Measurements from ENCODE around the gene EHD3. TPM values are rescaled to one million over a fixed set of nuclear protein-coding genes. Genes with fewer than 3 reads are reported as not detected.

The EHD3 gene
- total and polyA plus RNA-seq, 10 donors: 4.6 to 27.2 (median 14.2) TPM

DNA sequence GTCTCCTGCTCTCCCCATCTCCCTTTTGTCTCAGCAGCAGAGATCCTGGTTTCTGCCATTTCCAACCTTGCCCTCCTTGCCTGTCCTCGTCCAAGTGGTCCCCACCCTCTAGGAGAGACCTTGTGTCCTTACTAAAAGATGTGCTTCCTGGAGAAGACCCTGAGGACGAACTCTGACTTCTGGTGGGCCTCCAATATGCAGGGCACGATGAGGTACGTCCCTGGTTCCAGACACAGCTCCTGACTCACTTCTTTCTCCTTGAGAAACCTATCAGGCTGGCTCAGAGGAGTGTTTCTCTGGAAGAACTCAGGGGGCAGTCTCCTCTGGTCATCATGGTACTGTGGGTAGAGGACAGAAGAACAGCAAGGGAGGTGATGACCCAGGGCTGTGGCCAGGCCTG, 44.8 kb upstream of the EHD3 start:
- TF ChIP-seq, protein P1, sequence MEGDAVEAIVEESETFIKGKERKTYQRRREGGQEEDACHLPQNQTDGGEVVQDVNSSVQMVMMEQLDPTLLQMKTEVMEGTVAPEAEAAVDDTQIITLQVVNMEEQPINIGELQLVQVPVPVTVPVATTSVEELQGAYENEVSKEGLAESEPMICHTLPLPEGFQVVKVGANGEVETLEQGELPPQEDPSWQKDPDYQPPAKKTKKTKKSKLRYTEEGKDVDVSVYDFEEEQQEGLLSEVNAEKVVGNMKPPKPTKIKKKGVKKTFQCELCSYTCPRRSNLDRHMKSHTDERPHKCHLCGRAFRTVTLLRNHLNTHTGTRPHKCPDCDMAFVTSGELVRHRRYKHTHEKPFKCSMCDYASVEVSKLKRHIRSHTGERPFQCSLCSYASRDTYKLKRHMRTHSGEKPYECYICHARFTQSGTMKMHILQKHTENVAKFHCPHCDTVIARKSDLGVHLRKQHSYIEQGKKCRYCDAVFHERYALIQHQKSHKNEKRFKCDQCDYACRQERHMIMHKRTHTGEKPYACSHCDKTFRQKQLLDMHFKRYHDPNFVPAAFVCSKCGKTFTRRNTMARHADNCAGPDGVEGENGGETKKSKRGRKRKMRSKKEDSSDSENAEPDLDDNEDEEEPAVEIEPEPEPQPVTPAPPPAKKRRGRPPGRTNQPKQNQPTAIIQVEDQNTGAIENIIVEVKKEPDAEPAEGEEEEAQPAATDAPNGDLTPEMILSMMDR (IDR thresholded peaks at IDR 0.05 in 8 of 11, conservative IDR thresholded peaks at IDR 0.05 in 3 of 11): no peak
- TF ChIP-seq POLR2AphosphoS5 (IDR thresholded peaks at IDR 0.05) (no peak), POLR2A (IDR thresholded peaks at IDR 0.05) (no peak)
- DNase-seq: no peak
- 72 to 86% (median 83%) methylated on average over 4 of the region's 4 CpGs for WGBS, 5 donors

DNA sequence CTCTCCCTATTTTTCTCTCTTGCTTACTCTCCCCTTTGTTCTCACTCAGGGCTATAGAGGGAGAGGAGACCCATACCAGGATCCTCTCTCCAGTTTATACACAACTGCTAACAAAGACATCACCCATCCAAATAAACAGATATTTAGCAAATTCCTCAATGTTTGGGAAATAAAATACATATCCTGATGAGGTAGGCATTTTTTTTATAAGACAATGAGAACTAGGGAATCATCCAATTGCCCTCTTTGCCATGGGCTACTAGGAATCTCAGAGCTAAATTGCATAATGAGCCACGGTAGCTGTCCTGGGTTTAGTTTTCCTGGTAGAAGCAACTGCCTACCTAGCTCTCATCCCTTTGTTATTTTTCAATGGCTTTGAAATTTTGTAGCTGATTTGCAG, 43.8 kb upstream of the EHD3 start:
- TF ChIP-seq, protein P1 (IDR thresholded peaks at IDR 0.05 in 8 of 11, conservative IDR thresholded peaks at IDR 0.05 in 3 of 11): no peak
- TF ChIP-seq POLR2A (IDR thresholded peaks at IDR 0.05): no peak
- no peak for TF ChIP-seq POLR2AphosphoS5 (IDR thresholded peaks at IDR 0.05)
- DNase-seq: no peak
- WGBS, 5 donors: 79 to 95% (median 87%) methylated on average over 1 of the region's 1 CpG
- Histone ChIP-seq H3K9me3 (no peaks in the 10 kb centered on the region), H3K27ac (no peak overlapping the region), H3K27me3 (replicated peaks in 1 of 7) (no peaks in the 10 kb centered on the region), H3K36me3 (peaks cover 0 to 18% (median 0%) of the 10 kb centered on the region in 6 donors), H3K4me1 (no peaks in the 10 kb centered on the region), H3K4me3 (no peak overlapping the region)
- intact Hi-C loops (cut with DNase I; ENCODE audit: low total_unique reads): no loop called here

More for the DNA sequence above, 44.8 kb upstream of the EHD3 start:
- Histone ChIP-seq H3K27ac (no peak overlapping the region), H3K27me3 (replicated peaks in 1 of 7) (no peaks in the 10 kb centered on the region), H3K4me1 (no peaks in the 10 kb centered on the region), H3K4me3 (no peak overlapping the region), H3K36me3 (peaks cover 0 to 18% (median 0%) of the 10 kb centered on the region in 6 donors), H3K9me3 (no peaks in the 10 kb centered on the region)
- intact Hi-C loops (cut with DNase I; ENCODE audit: low total_unique reads): no loop called here

DNA sequence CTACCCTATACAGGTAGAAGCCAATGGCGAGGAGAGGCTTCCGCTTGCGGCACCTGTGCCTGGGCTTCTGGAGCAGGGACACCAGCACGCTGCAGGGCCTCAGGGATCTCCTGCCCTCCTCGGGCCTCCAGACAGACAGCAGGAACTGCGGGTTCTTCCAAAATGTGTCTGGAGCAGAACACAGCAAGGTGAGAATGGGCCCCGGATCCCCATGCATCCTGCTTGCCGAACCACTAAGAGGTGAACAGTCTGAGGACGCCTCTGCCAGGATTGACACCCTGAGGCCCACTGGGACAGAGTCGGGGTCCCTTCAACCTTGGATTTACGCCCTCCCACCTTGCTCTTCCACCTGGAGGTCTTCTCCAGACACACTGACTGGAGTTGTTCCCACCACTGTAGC, 42.0 kb upstream of the EHD3 start:
- Histone ChIP-seq H3K4me1 (no peaks in the 10 kb centered on the region), H3K27me3 (replicated peaks in 1 of 7) (no peaks in the 10 kb centered on the region), H3K36me3 (peaks cover 0 to 18% (median 0%) of the 10 kb centered on the region in 6 donors), H3K27ac (no peak overlapping the region), H3K4me3 (no peak overlapping the region), H3K9me3 (no peaks in the 10 kb centered on the region)
- 90 to 97% (median 95%) methylated on average over 4 to 11 of the region's 11 CpGs for whole genome bisulfite sequencing, 5 donors
- no peak for DNase-seq
- TF ChIP-seq, protein P1 (IDR thresholded peaks at IDR 0.05 in 8 of 11, conservative IDR thresholded peaks at IDR 0.05 in 3 of 11): no peak
- TF ChIP-seq POLR2A (IDR thresholded peaks at IDR 0.05) (no peak), POLR2AphosphoS5 (IDR thresholded peaks at IDR 0.05) (no peak)
- intact Hi-C loops (cut with DNase I; ENCODE audit: low total_unique reads): no loop called here

DNA sequence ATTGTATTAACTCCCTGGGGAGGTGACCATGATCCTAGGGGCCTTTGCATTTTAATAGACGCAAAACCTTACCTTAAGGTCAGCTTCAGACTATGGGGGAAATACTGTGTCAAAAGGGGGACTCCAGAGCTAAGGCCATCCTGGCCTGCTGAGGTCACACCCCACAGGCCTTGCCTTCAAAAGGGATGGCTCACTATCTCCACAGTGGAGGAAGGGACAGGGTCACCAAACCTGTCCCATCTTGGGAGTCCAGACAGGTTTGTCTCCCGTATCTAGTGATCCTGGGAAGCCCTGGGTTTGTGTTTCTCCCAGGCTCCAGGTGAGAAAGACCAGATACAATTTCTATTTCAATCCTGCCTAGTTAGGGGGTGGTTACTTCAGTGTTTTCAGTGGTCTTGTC, 41.6 kb upstream of the EHD3 start:
- no peaks in the 10 kb centered on the region for H3K27me3 ChIP-seq (replicated peaks in 1 of 7)
- peaks cover 0 to 19% (median 0%) of the 10 kb centered on the region in 6 donors for H3K36me3 ChIP-seq
- H3K9me3 ChIP-seq: no peaks in the 10 kb centered on the region
- no peak for DNase-seq
- no peaks in the 10 kb centered on the region for H3K4me1 ChIP-seq
- no peak overlapping the region for H3K27ac ChIP-seq
- intact Hi-C loops (cut with DNase I; ENCODE audit: low total_unique reads): no loop called here
- TF ChIP-seq POLR2AphosphoS5 (IDR thresholded peaks at IDR 0.05) (no peak), POLR2A (IDR thresholded peaks at IDR 0.05) (no peak)
- TF ChIP-seq, protein P1 (IDR thresholded peaks at IDR 0.05 in 8 of 11, conservative IDR thresholded peaks at IDR 0.05 in 3 of 11): no peak
- 87 to 100% (median 100%) methylated on average over 2 of the region's 2 CpGs for WGBS, 5 donors
- H3K4me3 ChIP-seq: no peak overlapping the region

Data from spleen (tissue), 11 donors.